GM19463 (cell line): ENCODE data around the gene LAMC1.
A peak's percentile ranks its signal among the peaks of the same experiment; 100 is the strongest.

Experiments
- ATAC-seq: cut with Tn5 transposase; IDR thresholded peaks from one replicate; pipeline ENCODE4 v1.9.1; 2021; ENCODE audit warnings: mild to moderate bottlenecking, moderate library complexity; ENCODE audit not compliant: unreplicated experiment

The LAMC1 gene

DNA sequence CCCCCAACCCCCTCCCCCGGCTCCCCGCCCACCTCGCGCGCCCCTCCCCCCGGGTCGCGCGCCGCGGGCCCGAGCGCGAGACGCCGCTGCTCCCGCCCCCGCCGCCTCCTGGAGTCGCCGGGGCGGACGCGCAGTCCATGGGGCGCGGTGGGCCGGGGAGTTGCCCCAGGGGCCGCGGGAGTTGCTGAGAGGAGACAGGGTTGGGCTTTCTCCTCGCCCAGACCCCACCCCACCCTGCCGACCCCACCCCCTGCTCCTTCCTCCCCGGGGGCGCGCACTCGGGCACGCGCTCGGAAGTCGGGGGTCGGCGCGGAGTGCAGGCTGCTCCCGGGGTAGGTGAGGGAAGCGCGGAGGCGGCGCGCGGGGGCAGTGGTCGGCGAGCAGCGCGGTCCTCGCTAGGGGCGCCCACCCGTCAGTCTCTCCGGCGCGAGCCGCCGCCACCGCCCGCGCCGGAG lies at the start of gene LAMC1:
Gene LAMC1 (plus strand): TSS at position 275 of the 455 bp plus-strand sequence. CDS start 297 bp downstream, outside the sequence.
- ATAC-seq, result peak; percentile 24

DNA sequence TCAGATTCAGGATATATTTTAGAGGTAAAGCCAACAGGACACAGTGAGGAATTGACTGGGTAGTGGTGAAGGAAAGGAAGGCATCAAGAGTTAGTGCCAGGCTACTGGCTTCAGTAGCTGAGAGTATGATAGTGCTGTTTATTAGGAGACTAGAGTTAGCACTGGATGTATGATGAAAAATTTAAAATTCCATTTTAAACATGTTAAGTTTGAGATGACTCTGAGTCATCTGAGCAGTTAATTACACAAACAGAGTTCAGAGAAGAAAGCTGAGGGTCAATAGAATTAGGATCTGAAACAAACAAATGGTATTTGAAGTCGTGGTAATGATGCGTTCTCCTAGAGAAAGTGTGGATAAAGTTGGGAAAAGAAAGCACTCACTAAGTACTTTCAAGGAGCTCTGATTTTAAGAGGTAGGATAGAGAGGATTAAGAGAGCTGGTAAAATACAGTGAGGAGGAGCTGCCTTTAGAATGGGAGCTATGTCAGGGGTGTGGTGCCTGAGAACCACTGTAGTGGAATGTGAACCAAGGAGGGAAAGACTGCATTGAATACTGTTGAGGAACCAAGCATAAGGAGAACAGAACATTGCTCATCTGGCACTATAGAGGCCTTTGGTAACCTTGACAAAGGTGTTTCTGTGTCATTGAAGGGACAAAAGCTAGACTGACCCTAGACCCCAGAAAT lies 48.6 kb upstream of the LAMC1 start:
- ATAC-seq, result no peak

DNA sequence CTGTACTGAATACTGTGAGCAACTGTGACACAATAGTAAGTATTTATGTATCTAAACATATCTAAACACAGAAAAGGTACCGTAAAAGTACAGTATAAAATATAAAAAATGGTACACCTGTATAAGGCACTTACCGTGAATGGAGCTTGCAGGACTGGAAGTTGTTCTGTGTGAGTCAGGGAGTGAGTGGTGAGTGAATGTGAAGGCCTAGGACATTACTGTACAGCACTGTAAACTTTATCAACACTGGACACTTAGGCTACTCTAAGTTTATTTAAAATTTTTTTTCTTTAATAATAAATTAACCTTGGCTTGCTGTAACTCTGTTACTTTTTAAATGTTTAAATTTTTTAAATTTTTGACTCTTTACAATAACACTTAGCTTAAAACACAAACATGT lies 45.7 kb upstream of the LAMC1 start:
- ATAC-seq, result no peak

DNA sequence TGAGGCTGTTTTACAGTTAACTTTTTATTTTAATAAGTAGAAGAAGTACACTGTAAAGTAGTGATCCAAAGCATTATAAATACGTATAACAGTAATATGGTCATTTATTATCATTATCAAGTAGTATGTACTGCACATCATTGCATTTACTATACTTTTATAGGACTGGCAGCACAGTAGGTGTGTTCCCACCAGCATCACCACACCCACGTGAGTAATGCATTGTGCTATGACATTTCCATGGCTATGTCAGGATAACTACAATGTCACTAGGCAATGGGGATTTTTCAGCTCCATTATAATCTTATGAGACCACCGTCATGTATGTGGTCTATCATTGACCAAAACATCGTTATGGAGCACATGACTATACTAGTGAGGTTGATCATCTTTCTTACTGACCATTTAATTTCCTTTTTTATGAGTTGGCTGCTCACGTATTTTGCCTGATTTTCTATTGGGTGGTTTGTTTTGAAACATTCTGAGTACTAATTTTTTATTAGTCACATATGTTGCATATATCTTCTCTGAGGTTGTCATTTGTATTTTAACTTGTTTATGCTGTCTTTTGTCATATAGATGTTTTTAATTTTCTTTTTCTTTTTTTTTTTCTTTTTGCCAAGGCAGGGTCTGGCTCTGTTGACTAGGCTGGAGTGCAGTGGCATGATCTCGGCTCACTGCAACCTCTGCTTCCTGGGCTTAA lies 44.9 kb upstream of the LAMC1 start:
- no peak for ATAC-seq

DNA sequence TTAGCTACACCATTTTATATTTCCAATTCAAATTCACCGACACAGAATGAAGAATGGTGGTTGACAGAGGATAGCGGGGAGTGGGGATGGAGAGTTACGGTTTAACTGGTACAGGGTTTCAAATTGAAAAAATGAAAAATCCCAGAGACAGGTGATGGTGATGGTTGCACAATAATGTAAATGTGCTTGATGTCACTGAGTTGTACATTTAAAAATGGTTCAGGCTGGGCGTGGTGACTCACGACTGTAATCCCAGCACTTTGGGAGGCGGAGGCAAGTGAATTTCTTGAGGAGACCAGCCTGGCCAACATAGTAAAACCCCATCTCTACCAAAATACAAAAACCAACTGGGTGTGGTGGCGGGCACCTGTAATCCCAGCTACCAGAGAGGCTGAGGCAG lies 39.1 kb upstream of the LAMC1 start:
- no peak for ATAC-seq

DNA sequence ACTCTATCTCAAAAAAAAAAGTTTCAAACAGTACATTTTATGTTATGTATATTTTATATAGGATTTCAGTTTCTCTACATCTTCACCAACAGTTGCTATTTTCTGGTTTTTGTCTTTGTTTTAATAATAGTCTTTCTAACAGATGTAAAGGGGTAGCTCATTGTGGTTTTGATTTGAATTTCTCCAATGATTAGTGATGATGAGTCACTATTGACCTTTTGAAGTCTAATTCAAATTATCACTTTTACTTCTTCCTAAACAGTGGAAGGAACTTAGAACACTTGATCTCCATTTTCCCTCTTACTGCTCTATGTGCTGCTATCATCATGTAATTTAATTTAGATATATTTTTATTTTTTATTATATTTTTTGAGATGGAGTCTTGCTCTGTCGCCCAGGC lies 38.6 kb upstream of the LAMC1 start:
- ATAC-seq, result no peak

DNA sequence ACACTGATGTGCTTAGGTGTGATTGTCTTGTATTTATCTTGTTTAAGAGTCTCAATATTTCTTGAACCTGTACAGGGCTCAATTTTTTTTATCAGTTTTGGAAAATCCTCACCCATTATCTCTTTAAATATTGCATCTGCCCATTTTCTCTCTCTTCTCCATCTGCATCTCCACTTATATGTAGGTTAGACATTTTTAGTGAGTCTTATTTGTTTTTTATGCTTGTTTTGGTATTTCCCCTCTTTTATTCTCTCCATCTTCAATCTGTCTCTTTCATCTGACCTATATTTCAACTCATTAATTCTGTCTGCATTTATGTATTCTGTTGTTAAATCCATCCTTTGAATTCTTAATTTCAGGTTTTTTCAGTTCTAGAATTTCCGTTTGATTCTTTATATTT lies 37.3 kb upstream of the LAMC1 start:
- no peak for ATAC-seq

DNA sequence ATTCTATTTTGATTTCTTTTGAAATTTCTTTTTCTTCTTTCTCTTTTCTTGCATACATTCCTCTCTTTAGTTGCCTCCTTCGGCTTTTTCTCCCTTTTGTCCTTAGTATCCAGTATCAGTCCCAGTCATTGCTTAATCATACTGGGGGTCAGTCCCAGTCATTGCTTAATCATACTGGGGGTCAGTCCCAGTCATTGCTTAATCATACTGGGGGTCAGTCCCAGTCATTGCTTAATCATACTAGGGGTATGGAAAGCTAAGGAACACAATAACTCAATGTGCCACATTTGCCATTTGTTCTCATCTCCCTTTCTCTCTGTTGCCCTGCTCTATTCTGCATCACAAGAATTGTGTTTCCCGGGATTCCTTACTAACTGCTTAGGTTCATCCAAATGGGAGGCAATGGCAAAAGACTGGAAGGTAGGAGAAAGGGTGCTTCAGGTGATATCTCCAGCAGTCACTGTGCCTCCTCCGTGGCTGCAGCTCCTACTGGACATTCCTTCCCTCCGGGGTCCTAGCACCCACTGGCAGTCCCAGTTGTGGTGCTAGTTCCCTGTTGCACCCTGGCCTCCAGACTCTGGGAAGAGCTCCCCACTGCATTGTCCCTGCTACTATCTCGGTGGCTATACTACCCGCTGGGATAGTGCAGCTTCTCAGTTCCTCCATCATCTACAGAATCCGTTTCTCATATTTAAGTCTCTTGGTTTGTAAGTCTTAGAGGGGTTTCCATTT lies 32.6 kb upstream of the LAMC1 start:
- ATAC-seq, result no peak

DNA sequence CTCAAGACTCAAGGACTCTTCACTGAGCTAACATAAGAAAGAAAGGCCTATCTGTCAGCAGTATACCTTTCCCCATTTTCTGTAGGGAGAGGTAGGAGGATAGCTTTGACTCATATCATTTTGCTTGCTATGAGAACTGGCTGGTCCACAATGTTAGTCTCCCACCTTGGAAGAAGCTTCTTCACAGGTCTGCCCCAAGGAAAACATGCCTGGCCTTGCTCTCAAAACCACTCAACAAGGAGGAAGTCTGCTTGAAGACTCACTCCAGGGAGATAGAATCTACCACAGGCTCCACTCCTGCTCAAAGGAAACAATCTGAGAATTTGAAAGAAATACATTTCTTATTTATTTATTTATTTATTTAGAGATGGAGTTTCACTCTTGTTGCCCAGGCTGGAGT lies 29.5 kb upstream of the LAMC1 start:
- no peak for ATAC-seq

DNA sequence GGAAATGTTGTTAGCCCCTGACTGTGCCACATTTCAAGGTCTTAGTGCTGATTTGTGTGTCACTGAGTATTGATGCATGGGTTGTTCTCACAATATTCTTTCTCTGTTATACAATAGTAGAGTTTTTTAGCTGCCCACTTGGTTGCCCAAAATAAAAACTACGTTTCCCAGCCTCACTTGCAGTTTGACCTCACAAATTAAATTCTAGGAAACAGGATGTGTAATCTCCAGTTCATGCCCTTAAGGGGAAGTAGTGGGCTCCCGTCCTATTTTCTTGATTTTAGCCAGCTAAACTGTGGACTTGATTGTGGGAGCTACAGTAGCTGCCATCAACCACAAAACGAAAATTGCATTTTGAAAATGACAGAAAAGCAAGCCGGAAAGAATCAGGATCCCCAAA lies 27.3 kb upstream of the LAMC1 start:
- ATAC-seq, result no peak

DNA sequence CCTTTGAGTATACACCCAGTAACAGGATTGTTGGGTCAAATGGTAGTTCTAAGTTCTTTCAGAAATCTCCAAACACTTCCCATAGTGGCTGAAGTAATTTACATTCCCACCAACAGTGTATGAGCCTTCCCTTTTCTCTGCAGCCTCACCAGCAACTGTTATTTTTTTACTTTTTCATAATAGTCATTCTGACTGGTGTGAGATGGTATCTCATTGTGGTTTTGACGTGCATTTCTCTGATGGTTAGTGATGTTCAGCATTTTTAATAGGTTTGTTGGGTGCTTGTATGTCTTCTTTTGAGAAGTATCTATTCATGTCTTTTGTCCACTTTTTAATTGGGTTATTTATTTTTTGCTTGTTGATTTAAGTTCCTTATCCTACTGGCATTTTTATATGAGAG lies 26.4 kb upstream of the LAMC1 start:
- no peak for ATAC-seq

DNA sequence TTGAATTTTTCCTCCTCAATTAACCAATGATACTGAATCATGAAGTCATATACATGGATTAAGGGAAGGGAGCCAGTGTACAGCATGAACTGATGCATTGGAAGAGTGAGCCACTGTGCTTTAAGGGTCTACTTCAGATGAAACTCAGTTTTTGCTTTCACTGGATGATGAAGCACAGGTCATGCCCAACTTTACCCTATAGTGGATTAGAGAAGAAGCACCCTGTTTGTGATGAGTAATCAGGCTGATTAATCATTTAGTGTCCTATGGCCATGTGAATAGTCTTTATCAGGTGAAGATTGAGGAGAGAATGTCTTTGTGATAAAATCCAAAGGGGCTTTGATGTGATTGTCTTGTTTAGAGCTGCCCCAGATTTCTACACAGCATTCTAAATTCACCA lies 24.7 kb upstream of the LAMC1 start:
- ATAC-seq, result no peak

DNA sequence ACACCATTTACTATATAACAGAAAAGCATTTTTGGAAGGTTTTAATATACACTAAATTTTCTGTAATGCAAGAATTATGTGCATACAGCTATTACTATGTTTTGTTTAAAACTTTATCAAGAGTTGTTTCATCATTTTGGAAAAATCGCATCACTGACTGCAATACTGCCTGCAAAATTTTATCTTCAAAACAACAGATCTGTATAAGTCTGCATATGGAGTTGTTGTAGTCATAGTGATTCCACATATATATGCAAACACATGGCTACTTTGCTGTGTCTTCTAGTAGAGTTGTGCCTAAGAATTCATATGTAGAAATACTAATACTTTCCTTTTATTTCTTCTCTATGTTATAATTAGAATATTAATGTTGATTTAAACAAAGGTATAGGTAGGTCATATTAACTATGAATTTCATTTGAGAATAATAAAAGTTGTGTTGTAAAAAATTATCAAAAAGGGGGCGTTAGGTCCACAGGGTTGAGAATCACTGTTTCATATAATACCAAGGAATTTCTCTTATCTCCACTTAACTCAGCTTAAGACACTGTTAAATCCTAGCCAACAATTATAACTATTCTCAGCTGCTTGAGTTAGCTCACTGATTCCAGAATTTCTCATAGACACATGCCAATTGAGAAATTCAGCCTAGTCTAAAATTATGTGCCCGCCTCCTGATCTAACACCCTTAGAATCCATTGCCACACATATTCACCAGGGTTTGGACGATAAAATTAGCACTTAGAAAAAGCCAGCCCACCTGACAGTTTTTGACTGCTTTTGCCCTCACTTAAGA lies 22.9 kb upstream of the LAMC1 start:
- no peak for ATAC-seq

DNA sequence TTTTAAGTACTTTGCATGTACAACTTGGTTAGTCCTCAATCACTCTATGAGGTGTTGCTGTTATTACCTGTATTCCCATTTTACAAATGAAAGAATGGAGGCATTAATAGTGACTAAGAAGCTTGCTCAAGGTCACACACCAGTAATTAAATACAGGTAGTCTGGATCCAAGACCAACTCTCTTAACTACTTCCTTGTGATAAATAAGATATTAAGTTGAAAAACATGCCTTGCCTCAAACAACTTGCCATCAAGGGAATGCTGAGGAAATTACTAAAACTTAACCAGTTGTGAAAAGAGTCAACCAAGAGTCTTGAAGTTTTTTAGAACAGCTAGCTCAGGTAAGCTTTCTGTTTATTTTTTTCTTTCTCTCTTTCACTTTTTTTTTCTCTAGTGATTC lies 21.0 kb upstream of the LAMC1 start:
- no peak for ATAC-seq

DNA sequence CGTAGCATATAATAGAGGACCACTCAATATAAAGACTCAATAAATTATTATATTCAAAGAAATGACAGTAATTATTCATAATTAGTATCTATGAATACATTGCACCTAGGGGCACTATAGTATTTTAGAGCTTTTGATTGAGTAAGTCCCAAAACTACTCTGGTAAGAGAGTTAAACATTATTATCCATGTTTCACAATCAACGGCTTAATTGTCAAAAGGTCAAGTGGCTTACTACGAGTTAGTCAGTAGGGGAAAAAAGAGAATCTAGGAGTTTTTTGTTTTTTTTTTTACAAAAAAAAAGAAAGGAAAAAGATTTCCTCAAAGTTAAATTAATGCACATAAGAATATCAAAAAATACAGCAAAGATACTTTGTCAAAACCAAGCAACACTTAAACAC lies 20.4 kb upstream of the LAMC1 start:
- ATAC-seq, result no peak

DNA sequence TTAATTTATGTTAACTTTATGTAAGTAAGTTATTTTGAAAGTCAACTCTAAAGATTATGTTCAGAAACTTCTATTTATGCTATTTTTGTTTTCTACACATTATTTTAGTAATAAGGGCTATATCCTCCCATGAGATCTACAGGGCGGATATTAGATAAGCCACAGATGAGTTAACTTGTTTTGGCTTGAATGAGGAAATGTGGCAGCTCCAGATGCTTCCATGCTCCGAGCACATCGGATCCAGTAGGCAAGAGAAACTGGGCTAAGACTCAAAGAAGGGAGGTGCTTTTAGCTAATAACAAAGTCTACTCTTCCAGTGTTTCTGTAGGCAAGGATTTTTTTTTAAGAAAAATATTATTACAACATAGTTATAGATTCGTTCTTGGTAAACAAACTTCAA lies 20.0 kb upstream of the LAMC1 start:
- ATAC-seq, result no peak

DNA sequence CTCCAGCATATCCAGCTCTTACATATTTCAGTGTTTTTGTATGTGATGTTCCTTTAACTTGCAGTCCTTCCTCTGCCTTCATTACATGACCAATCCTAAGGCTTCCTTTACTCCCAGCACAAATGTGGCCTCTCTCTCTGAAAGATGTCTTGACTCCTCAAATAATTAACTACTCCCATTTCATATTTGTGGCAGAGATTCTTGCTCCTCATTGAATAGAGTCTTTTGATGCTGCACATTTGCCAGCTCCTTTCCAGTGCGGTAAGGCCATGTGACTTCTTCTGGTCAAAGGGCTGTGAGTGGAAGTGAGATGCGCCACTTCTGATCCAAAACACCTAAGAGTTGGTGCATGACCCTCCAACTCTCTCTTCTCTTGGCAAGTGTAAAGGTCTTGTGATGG lies 19.1 kb upstream of the LAMC1 start:
- ATAC-seq, result no peak

DNA sequence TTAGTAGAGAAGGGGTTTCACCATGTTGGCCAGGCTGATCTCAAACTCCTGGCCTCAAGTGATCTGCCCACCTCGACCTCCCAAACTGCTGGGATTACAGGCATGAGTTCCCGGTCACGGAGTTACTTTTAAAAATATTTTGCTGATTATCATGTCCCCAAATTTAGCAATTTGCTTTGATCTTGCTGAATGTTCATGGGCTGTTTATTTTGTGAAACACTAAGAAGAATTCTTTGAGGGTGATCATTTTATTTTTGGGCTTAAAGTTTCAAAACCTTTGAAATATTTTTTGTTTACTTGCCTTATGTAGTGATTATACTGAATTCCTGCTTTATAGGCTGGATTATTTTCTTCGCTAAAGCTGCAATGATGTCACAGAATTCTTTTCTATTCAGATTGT lies 11.4 kb upstream of the LAMC1 start:
- no peak for ATAC-seq

DNA sequence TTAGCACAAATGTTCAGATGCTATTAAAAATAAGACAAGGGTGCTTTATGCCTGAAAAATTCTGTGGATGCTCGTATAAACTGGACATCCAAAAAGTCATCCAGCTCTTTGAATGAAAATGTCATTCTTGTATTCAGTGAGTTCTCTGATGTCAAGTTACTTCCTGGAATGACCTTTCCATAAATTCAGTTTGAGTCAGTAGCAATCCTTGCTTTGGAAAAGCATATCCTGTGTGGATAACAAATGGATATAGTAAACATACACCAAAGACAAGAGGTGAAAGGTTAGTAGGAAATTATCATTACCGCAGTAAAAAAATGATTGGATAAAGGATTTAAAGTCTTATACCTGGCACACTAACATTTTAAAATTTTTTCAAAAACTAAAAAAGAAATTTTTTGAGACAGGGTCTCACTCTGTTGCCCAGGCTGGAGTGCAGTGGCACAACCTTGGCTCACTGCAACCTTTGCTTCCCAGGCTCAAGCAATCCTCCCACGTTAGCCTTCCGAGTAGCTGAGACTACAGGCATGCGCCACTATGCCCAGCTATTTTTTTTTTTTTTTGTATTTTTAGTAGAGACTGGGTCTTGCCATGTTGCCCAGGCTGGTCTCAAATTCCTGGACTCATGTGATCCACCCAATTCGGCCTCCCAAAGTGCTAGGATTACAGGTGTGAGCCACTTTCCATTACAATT lies 10.8 kb upstream of the LAMC1 start:
- ATAC-seq, result no peak

DNA sequence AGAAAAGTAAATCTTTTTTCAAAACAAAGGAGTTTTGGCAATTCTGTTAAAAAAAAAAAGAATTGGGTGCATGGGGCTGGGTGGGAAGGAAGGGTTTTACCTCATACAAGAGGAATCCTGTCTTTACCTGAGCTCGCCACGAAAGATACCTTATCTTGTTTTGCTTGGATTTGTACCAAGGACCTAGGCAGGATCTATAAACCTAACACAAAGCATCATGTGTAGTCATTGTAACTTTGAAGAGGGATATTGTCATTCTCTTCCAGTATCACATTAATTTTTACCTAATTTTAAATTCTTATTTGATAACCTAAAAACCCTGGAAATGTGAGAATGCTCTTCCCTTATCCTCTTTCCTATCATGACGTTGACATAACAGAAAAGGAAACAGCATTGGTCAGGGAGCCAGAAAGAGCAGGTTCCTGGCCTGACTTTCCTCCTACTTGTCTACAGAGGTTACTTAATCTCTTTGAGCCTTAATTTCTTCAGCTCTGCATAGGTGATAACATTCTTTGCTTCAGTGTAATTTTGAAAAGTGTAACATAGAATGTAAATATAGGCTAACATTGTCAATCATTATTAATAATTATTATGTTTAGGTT lies 4.0 kb upstream of the LAMC1 start:
- no peak for ATAC-seq
